DND-41 (cell line): ENCODE data around the gene TSPY9.
"Not testable (repeated sequence)": the region's sequence is repeated elsewhere in the genome, so short reads cannot be mapped to it uniquely, and the experiment has no call there.

Experiments used
- ATAC-seq: fragments of 200-7000 bp; cut with Tn5 transposase; 3 replicates; pipeline ENCODE4 v1.9.1; 2021; ENCODE audit warnings: low read depth; ENCODE audit not compliant: insufficient read depth
- DNase-seq: peaks from one replicate; pipeline ENCODE4 v3.0.0-alpha.2; 2020
- H2AFZ ChIP-seq: 2 replicates; pipeline ENCODE4 v1.6.0; 2012; ENCODE audit warnings: low read depth, low read length
- H3K27ac ChIP-seq: 2 replicates; pipeline ENCODE4 v1.5.1; 2012; ENCODE audit warnings: low read length, inconsistent platforms
- H3K27me3 ChIP-seq: fragments of 200-600 bp; sonication (generic); 2 replicates; pipeline ENCODE4 v1.6.0; 2012; ENCODE audit warnings: low read length, mild to moderate bottlenecking, inconsistent platforms; ENCODE audit not compliant: insufficient read depth, poor library complexity
- H3K36me3 ChIP-seq: 2 replicates; pipeline ENCODE4 v1.5.1; 2012; ENCODE audit warnings: low read length, inconsistent platforms; ENCODE audit not compliant: insufficient read depth
- H3K4me1 ChIP-seq: 2 replicates; pipeline ENCODE4 v1.5.1; 2012; ENCODE audit warnings: mild to moderate bottlenecking, low read length; ENCODE audit not compliant: insufficient read depth
- H3K4me2 ChIP-seq: 2 replicates; pipeline ENCODE4 v1.6.0; 2012; ENCODE audit warnings: mild to moderate bottlenecking, moderate library complexity, low read length, inconsistent platforms; ENCODE audit not compliant: insufficient read depth
- H3K4me3 ChIP-seq, 2 experiments: fragments of 200-600 bp in 1 of 2; shearing (Covaris generic) in 1 of 2; 2 replicates each; pipeline ENCODE4 v1.5.1; 2012 to 2016; ENCODE audit warnings: inconsistent platforms in 2 of 2, low read length in 2 of 2, mild to moderate bottlenecking in 2 of 2, low read depth in 1 of 2, moderate library complexity in 1 of 2
- H3K79me2 ChIP-seq: 2 replicates; pipeline ENCODE4 v1.6.0; 2012; ENCODE audit warnings: low read length, inconsistent platforms; ENCODE audit not compliant: insufficient read depth
- H3K9ac ChIP-seq: 2 replicates; pipeline ENCODE4 v1.6.0; 2012; ENCODE audit warnings: low read depth, mild to moderate bottlenecking, inconsistent platforms, low read length, moderate library complexity
- H3K9me3 ChIP-seq: 2 replicates; pipeline ENCODE4 v1.5.1; 2012; ENCODE audit warnings: low read length, moderate library complexity, mild to moderate bottlenecking, inconsistent platforms; ENCODE audit not compliant: insufficient read depth, severe bottlenecking
- H4K20me1 ChIP-seq: 2 replicates; pipeline ENCODE4 v1.6.0; 2012; ENCODE audit warnings: low read length; ENCODE audit not compliant: insufficient read depth

Gene TSPY9, protein sequence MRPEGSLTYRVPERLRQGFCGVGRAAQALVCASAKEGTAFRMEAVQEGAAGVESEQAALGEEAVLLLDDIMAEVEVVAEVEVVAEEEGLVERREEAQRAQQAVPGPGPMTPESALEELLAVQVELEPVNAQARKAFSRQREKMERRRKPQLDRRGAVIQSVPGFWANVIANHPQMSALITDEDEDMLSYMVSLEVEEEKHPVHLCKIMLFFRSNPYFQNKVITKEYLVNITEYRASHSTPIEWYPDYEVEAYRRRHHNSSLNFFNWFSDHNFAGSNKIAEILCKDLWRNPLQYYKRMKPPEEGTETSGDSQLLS

DNA sequence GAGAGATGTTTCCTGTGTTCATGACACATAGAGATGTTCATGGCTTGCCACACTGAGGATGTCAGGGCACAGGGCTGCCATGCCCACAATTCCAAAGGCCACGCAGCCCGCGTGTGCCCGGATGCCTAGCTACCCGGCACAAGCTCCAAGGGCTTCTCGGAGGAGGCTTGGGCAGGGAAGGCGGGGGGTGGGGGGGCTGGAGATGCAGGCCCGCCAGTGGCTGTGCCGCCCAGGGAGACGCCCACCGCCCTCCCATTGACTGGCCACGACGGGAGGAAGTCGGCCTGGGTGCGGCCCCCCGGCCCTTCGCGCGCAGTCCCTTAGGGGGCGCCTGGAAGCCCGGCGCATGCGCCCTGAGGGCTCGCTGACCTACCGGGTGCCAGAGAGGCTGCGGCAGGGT lies at the start of gene TSPY9:
TSPY9 (plus strand) TSS at position 301 of the 400 bp plus-strand sequence; CDS start at position 347, 46 bp downstream.
- not testable (repeated sequence) for H2AFZ ChIP-seq

DNA sequence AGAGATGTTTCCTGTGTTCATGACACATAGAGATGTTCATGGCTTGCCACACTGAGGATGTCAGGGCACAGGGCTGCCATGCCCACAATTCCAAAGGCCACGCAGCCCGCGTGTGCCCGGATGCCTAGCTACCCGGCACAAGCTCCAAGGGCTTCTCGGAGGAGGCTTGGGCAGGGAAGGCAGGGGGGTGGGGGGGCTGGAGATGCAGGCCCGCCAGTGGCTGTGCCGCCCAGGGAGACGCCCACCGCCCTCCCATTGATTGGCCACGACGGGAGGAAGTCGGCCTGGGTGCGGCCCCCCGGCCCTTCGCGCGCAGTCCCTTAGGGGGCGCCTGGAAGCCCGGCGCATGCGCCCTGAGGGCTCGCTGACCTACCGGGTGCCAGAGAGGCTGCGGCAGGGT lies 20.4 kb upstream of the TSPY9 start, which contains the start of gene TSPY1:
TSPY1 (plus strand) TSS at position 301 of the 400 bp plus-strand sequence; CDS start at position 347, 46 bp downstream.
- not testable (repeated sequence) for DNase-seq, H3K4me1 ChIP-seq, H3K9ac ChIP-seq, H4K20me1 ChIP-seq, H3K27me3 ChIP-seq, ATAC-seq, H2AFZ ChIP-seq, H3K4me3 ChIP-seq, H3K27ac ChIP-seq, H3K9me3 ChIP-seq, H3K36me3 ChIP-seq, H3K79me2 ChIP-seq, H3K4me2 ChIP-seq

More for the DNA sequence above, at the start of gene TSPY9:
- not testable (repeated sequence) for H3K36me3 ChIP-seq, ATAC-seq, H3K9ac ChIP-seq, H3K4me1 ChIP-seq, H4K20me1 ChIP-seq, H3K27ac ChIP-seq, H3K4me2 ChIP-seq, H3K27me3 ChIP-seq, H3K4me3 ChIP-seq, H3K79me2 ChIP-seq, H3K9me3 ChIP-seq, DNase-seq

DNA sequence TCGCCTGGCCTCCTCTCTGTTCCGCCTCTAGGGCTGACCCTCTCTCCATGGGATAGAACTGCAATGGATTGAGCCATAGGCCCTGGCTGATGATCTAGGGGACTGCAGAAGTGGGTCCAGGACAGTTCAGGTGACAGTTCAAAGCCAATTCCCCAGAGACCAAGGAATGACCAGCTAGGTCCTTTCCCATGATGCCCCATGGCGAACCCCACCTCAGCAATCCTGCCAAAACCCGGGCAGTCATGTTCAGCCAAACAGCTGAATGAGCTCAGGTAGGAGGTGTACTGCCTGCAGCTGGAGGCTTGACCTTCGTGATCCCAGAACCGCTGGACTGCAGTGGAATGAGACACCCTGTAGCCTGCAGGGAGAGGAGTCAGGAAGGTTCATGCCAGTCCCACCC lies 17.3 kb downstream of the TSPY9 start:
- H4K20me1 ChIP-seq, H3K9me3 ChIP-seq, H3K79me2 ChIP-seq, ATAC-seq, H3K4me2 ChIP-seq, H3K9ac ChIP-seq, H3K4me3 ChIP-seq, H3K27ac ChIP-seq, H3K36me3 ChIP-seq, DNase-seq, H3K4me1 ChIP-seq, H3K27me3 ChIP-seq, H2AFZ ChIP-seq: not testable (repeated sequence)

DNA sequence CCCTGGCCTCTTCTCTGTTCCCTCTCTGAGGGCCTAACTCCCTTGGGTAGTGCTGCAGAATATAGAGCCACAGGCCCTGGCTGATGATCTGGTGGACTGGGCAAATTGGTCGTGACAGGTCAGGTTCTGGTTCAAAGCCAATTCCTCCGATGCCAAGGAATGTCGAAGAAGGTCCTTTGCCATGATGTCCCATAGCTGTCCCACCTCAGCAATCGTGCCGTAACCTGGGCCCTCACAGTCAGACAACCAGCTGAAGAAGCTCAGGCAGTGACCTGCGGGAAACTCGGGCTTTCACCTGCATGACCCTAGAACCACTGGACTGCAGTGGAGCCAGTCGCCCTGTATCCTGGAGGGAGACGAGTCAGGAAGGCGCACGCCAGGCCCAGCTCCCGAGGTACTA lies 29.2 kb downstream of the TSPY9 start:
- ATAC-seq, H3K9ac ChIP-seq, H3K9me3 ChIP-seq, DNase-seq, H3K27me3 ChIP-seq, H3K4me2 ChIP-seq, H3K36me3 ChIP-seq, H3K79me2 ChIP-seq, H3K4me1 ChIP-seq, H4K20me1 ChIP-seq, H3K4me3 ChIP-seq, H2AFZ ChIP-seq, H3K27ac ChIP-seq: not testable (repeated sequence)

DNA sequence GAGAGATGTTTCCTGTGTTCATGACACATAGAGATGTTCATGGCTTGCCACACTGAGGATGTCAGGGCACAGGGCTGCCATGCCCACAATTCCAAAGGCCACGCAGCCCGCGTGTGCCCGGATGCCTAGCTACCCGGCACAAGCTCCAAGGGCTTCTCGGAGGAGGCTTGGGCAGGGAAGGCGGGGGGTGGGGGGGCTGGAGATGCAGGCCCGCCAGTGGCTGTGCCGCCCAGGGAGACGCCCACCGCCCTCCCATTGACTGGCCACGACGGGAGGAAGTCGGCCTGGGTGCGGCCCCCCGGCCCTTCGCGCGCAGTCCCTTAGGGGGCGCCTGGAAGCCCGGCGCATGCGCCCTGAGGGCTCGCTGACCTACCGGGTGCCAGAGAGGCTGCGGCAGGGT lies 40.5 kb downstream of the TSPY9 start, which contains the start of gene TSPY10:
TSPY10 (plus strand) TSS at position 301 of the 400 bp plus-strand sequence; CDS start at position 347, 46 bp downstream.
- not testable (repeated sequence) for H2AFZ ChIP-seq, H4K20me1 ChIP-seq, H3K4me1 ChIP-seq, H3K9me3 ChIP-seq, DNase-seq, H3K9ac ChIP-seq, H3K36me3 ChIP-seq, ATAC-seq, H3K27ac ChIP-seq, H3K4me3 ChIP-seq, H3K79me2 ChIP-seq, H3K27me3 ChIP-seq, H3K4me2 ChIP-seq
